PC-9 (cell line): Measurements from ENCODE around the gene CHSY3. TPM values are rescaled to one million over a fixed set of nuclear protein-coding genes. Genes with fewer than 3 reads are reported as not detected.

Experiments
- BruUV-seq: library from RNA; stranded (reverse); fragments of 400-500 nt; replicated peaks from 2 replicates; lab custom pipeline; 2021; lab: Mats Ljungman, UMichigan
- CTCF ChIA-PET: fragments of 300-600 bp; sonication (Branson Sonifier 250); formaldehyde crosslinking; loops from one replicate; lab custom pipeline; 2022; ENCODE audit warnings: antibody characterized with exemption; lab: Charles Lee
- POLR2A ChIA-PET: fragments of 300-600 bp; sonication (Branson Sonifier 250); formaldehyde crosslinking; loops from one replicate; lab custom pipeline; 2022; ENCODE audit warnings: antibody characterized with exemption; ENCODE audit not compliant: unreplicated experiment; lab: Charles Lee
- DNase-seq, 2 experiments: peaks; one replicate each; pipeline versions ENCODE4 v3.0.0 to v3.0.0-alpha.2; 2015 to 2022; ENCODE audit warnings: mixed read lengths in 1 of 2
- H2AFZ ChIP-seq: fragments of 200-600 bp; sonication (generic); 2 replicates; pipeline ENCODE4 v1.8.1; 2017; ENCODE audit warnings: antibody characterized with exemption
- H3F3A ChIP-seq: fragments of 200-600 bp; sonication (generic); 2 replicates; pipeline ENCODE4 v1.8.1; 2017; ENCODE audit warnings: antibody characterized with exemption, mild to moderate bottlenecking, low read depth; ENCODE audit not compliant: insufficient read depth
- H3K27ac ChIP-seq: fragments of 200-600 bp; sonication (generic); 2 replicates; pipeline ENCODE4 v1.6.1; 2016; ENCODE audit warnings: mixed run types
- H3K27me3 ChIP-seq: fragments of 200-600 bp; sonication (generic); 2 replicates; pipeline ENCODE4 v1.6.1; 2016; ENCODE audit warnings: low read depth, mixed run types; ENCODE audit not compliant: insufficient read depth
- H3K36me3 ChIP-seq: fragments of 200-600 bp; sonication (generic); 2 replicates; pipeline ENCODE4 v1.6.1; 2016; ENCODE audit warnings: low read depth, mixed run types
- H3K4me1 ChIP-seq: fragments of 200-600 bp; sonication (generic); replicated peaks from 2 replicates; pipeline ENCODE4 v1.6.1; 2016; ENCODE audit warnings: mixed run types; ENCODE audit not compliant: insufficient read depth
- H3K4me2 ChIP-seq: fragments of 200-600 bp; sonication (generic); 2 replicates; pipeline ENCODE4 v1.6.1; 2017; ENCODE audit warnings: mixed run types
- H3K4me3 ChIP-seq: fragments of 200-600 bp; sonication (generic); 2 replicates; pipeline ENCODE4 v1.6.1; 2016; ENCODE audit warnings: mixed run types
- H3K79me2 ChIP-seq: fragments of 200-600 bp; sonication (generic); 2 replicates; pipeline ENCODE4 v1.6.1; 2017; ENCODE audit warnings: low read depth, mixed run types
- H3K9me2 ChIP-seq: fragments of 200-600 bp; sonication (generic); 2 replicates; pipeline ENCODE4 v1.8.1; 2017; ENCODE audit warnings: mild to moderate bottlenecking; ENCODE audit not compliant: insufficient read depth
- H3K9me3 ChIP-seq: fragments of 200-600 bp; sonication (generic); 2 replicates; pipeline ENCODE4 v1.8.1; 2016; ENCODE audit warnings: low read depth; ENCODE audit not compliant: insufficient read depth
- H4K20me1 ChIP-seq: fragments of 200-600 bp; sonication (generic); 2 replicates; pipeline ENCODE4 v1.8.1; 2017; ENCODE audit not compliant: insufficient read depth
- CTCF ChIP-seq: fragments of 200-600 bp; sonication (generic); conservative IDR thresholded peaks from 2 replicates; pipeline ENCODE4 v1.6.1; 2017; ENCODE audit warnings: mixed run types, antibody characterized with exemption, mild to moderate bottlenecking, moderate library complexity
- EZH2 ChIP-seq: fragments of 200-600 bp; sonication (generic); IDR thresholded peaks from 2 replicates; pipeline ENCODE4 v1.8.0; 2017; ENCODE audit warnings: antibody characterized with exemption, low read depth
- intact Hi-C: fragments of 100-400 bp; cut with micrococcal nuclease; formaldehyde crosslinking; loops from one replicate; pipeline ENCODE4 v1.10.0; 2022; ENCODE audit not compliant: unreplicated experiment
- total RNA-seq: library from RNA; stranded (reverse); gene quantifications from 2 replicates; pipeline ENCODE4 v1.2.3, GENCODE V29; 2021

Gene CHSY3
- total RNA-seq, 1 experiment from 2014 or later: 0.17 TPM

DNA sequence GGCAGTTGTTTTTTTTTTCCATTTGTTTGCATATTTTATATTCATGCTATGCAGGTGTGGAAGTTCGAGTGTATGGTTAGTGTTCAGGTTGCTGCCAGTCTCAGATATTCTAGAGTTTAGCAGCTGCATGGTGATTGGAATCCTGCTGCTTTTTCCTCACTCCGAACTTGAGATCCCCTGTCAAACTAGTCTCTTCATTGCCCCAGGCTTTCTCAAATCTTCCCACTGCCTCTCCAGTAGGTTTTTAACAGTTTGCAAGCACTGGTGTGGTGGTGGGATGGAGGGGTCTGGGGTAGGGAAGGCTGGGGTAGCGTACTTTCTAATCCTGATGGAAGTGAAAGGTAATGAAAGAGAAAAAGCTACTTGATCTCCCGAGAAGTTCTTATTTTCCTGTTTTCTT, 112.9 kb downstream of the CHSY3 start:
- no peaks in the 10 kb centered on the region for H4K20me1 ChIP-seq
- no peaks in the 10 kb centered on the region for H3K4me1 ChIP-seq
- no peak overlapping the region for H3K4me2 ChIP-seq
- no peaks in the 10 kb centered on the region for H3K27me3 ChIP-seq
- no peaks in the 10 kb centered on the region for H3K9me2 ChIP-seq
- ChIA-PET CTCF (no interaction called here), POLR2A (no interaction called here)
- no peaks in the 10 kb centered on the region for H3K36me3 ChIP-seq
- no peak overlapping the region for H3K27ac ChIP-seq
- H3K4me3 ChIP-seq: no peak overlapping the region
- H3K9me3 ChIP-seq: no peaks in the 10 kb centered on the region
- TF ChIP-seq EZH2 (no peak), CTCF (no peak)
- H3K79me2 ChIP-seq: no peaks in the 10 kb centered on the region
- no TSS peak for BruUV-seq
- DNase-seq: no peak
- H3F3A ChIP-seq: no peaks in the 10 kb centered on the region
- intact Hi-C loops: no loop called here
- no peak overlapping the region for H2AFZ ChIP-seq

- Histone ChIP-seq H3K4me2 (no peak overlapping the region), H3K79me2 (no peaks in the 10 kb centered on the region), H3K4me1 (no peaks in the 10 kb centered on the region), H2AFZ (no peak overlapping the region), H3K27me3 (no peaks in the 10 kb centered on the region), H3K27ac (no peak overlapping the region), H4K20me1 (no peaks in the 10 kb centered on the region), H3K9me3 (no peaks in the 10 kb centered on the region), H3K9me2 (no peaks in the 10 kb centered on the region), H3K4me3 (no peak overlapping the region), H3K36me3 (no peaks in the 10 kb centered on the region), H3F3A (no peaks in the 10 kb centered on the region)
- ChIA-PET CTCF (no interaction called here), POLR2A (no interaction called here)
- no peak for DNase-seq
- intact Hi-C loops: no loop called here
- no TSS peak for BruUV-seq
- no peak for TF ChIP-seq CTCF
- no peak for TF ChIP-seq EZH2
Measured at GRCh38 chr5:130018641-130019040, 114.4 kb downstream of the CHSY3 start.

GRCh38 chr5:130021000-130021399, 116.7 kb downstream of the CHSY3 start:
- intact Hi-C loops: no loop called here
- TF ChIP-seq EZH2: no peak
- Histone ChIP-seq H3K9me3 (no peaks in the 10 kb centered on the region), H3K79me2 (no peaks in the 10 kb centered on the region), H3K4me3 (no peak overlapping the region), H4K20me1 (no peaks in the 10 kb centered on the region), H3K27ac (no peak overlapping the region), H3K36me3 (no peaks in the 10 kb centered on the region), H3K9me2 (no peaks in the 10 kb centered on the region), H3K27me3 (no peaks in the 10 kb centered on the region), H3F3A (no peaks in the 10 kb centered on the region), H3K4me1 (no peaks in the 10 kb centered on the region), H2AFZ (no peak overlapping the region), H3K4me2 (no peak overlapping the region)
- POLR2A ChIA-PET: no interaction called here
- CTCF ChIA-PET: no interaction called here
- BruUV-seq: no TSS peak
- DNase-seq: no peak

DNA sequence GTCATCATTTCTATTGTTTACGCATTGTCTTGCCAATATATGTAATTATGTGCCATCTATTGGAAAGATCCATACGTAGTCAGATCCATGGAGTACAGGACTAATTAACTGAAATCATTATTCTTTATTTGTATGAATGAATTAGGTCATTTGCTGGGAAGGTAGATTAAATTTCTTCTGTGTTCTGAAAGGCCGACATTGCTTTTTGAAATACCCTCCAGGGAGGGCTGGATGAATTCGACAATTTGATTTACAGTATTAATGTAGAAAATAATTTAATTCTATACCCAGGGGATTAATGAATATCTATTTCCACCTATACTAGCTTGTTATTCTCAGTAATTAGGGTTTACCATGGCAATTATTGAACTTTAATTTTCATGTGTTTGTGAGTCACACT, 117.6 kb downstream of the CHSY3 start:
- no peaks in the 10 kb centered on the region for H3F3A ChIP-seq
- no peaks in the 10 kb centered on the region for H3K9me3 ChIP-seq
- H3K36me3 ChIP-seq: no peaks in the 10 kb centered on the region
- ChIA-PET CTCF (no interaction called here), POLR2A (no interaction called here)
- H3K4me1 ChIP-seq: no peaks in the 10 kb centered on the region
- DNase-seq: no peak
- H3K27me3 ChIP-seq: no peaks in the 10 kb centered on the region
- H3K9me2 ChIP-seq: no peaks in the 10 kb centered on the region
- H3K4me3 ChIP-seq: no peak overlapping the region
- H2AFZ ChIP-seq: no peak overlapping the region
- TF ChIP-seq CTCF (no peak), EZH2 (no peak)
- intact Hi-C loops: no loop called here
- no peak overlapping the region for H3K4me2 ChIP-seq
- no peaks in the 10 kb centered on the region for H3K79me2 ChIP-seq
- H3K27ac ChIP-seq: no peak overlapping the region
- no TSS peak for BruUV-seq
- no peaks in the 10 kb centered on the region for H4K20me1 ChIP-seq
